MCF 10A (cell line): ENCODE measurements around the gene CTNND1. TPM values are rescaled to one million over a fixed set of nuclear protein-coding genes. Genes with fewer than 3 reads are reported as not detected.
A peak's percentile ranks its signal among the peaks of the same experiment; 100 is the strongest.

Experiments used
- BruUV-seq: library from RNA; stranded (reverse); fragments of 400-500 nt; replicated peaks from 2 replicates; lab custom pipeline; 2021; lab: Mats Ljungman, UMichigan
- CTCF ChIA-PET: fragments of 300-600 bp; sonication (Branson Sonifier 250); formaldehyde crosslinking; extraction: SDS; loops from one replicate; lab custom pipeline; 2021; ENCODE audit warnings: antibody characterized with exemption, inconsistent platforms; lab: Yijun Ruan, JAX
- POLR2A ChIA-PET: fragments of 300-600, 350-650 bp; sonication (Branson Sonifier 250); formaldehyde crosslinking; extraction: SDS; loops from one replicate; lab custom pipeline; 2020; ENCODE audit warnings: antibody characterized with exemption, inconsistent platforms; lab: Yijun Ruan, JAX
- DNase-seq: peaks from one replicate; pipeline ENCODE4 v3.0.0-alpha.2; 2018; ENCODE audit not compliant: unreplicated experiment
- H3K27ac Mint-ChIP-seq: one replicate; pipeline ENCODE4 v1.8.0; 2022; ENCODE audit warnings: mild to moderate bottlenecking, low read depth, mixed read lengths; ENCODE audit not compliant: unreplicated experiment
- H3K27me3 Mint-ChIP-seq: one replicate; pipeline ENCODE4 v1.8.0; 2022; ENCODE audit warnings: mixed read lengths; ENCODE audit not compliant: insufficient read depth, unreplicated experiment
- H3K36me3 Mint-ChIP-seq: one replicate; pipeline ENCODE4 v1.8.0; 2022; ENCODE audit warnings: mild to moderate bottlenecking, moderate library complexity, mixed read lengths; ENCODE audit not compliant: insufficient read depth, unreplicated experiment
- H3K4me1 Mint-ChIP-seq: one replicate; pipeline ENCODE4 v1.8.0; 2022; ENCODE audit warnings: mixed read lengths; ENCODE audit not compliant: insufficient read depth, unreplicated experiment
- H3K4me3 Mint-ChIP-seq: one replicate; pipeline ENCODE4 v1.8.0; 2022; ENCODE audit warnings: mild to moderate bottlenecking, moderate library complexity, mixed read lengths; ENCODE audit not compliant: unreplicated experiment
- H3K9me3 Mint-ChIP-seq: one replicate; pipeline ENCODE4 v1.8.0; 2022; ENCODE audit warnings: mixed read lengths; ENCODE audit not compliant: unreplicated experiment
- CTCF ChIP-seq: fragments of 200-600 bp; IDR thresholded peaks from one replicate; pipeline ENCODE4 v1.8.0; 2022; ENCODE audit warnings: antibody characterized with exemption, mild to moderate bottlenecking; ENCODE audit not compliant: unreplicated experiment
- intact Hi-C: fragments of 100-400 bp; cut with micrococcal nuclease; formaldehyde crosslinking; loops from 2 replicates; pipeline ENCODE4 v1.14.1; 2022
- total RNA-seq: library from RNA; stranded (reverse); gene quantifications from 2 replicates; pipeline ENCODE4 v1.2.3, GENCODE V29; 2022

CTNND1 gene
- total RNA-seq, 1 experiment from 2014 or later: 114 TPM

DNA sequence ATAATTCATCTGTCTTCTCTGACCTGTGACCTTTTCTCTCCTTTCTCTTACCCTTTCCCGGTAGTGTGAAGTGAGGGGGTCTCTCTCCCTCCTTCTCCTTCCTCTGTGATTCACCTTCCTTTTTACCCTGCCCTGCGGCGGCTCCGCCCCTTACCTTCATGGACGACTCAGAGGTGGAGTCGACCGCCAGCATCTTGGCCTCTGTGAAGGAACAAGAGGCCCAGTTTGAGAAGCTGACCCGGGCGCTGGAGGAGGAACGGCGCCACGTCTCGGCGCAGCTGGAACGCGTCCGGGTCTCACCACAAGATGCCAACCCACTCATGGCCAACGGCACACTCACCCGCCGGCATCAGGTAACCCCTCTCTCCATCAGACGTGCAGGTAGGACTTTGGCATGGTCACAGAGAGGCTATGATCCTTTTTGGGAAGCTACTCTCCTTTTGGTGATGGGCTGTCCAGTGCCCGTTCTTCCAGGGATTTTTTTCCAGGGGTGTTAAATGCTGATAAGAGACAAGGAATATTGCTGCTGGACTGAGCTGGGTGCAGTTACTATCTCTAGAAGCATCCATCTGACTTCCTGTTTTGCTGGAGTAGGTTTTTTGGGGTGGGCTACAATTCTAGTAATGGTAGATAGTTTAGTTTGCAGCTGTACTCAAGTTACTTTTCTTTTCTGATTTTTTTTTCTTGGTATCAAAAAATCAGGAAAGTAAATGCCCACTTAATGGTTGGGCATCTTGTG, 29.9 kb downstream of the CTNND1 start:
- Mint-ChIP-seq H3K4me1 (peaks cover 52% of the 10 kb centered on the region), H3K4me3 (peak overlapping the region; percentile 70), H3K27me3 (no peaks in the 10 kb centered on the region), H3K36me3 (peaks cover 31% of the 10 kb centered on the region), H3K27ac (peak overlapping the region; percentile 84), H3K9me3 (no peaks in the 10 kb centered on the region)
- POLR2A ChIA-PET: interaction anchor here (0.6 to 8.7 kb wide), 7 partner anchors 9 to 1519 kb away, joined by 3 to 210 read pairs (median 4); partner anchors contain the start of genes CTNND1 and SELENOH
- DNase-seq: peak; percentile 92
- intact Hi-C loops: no loop called here
- CTCF ChIA-PET: interaction anchor here (0.6 to 6.1 kb wide), 10 partner anchors 9 to 334 kb away, joined by 3 to 62 read pairs (median 3); partner anchors contain the start of gene CTNND1
- peak; percentile 8 for TF ChIP-seq CTCF
- BruUV-seq: no TSS peak

DNA sequence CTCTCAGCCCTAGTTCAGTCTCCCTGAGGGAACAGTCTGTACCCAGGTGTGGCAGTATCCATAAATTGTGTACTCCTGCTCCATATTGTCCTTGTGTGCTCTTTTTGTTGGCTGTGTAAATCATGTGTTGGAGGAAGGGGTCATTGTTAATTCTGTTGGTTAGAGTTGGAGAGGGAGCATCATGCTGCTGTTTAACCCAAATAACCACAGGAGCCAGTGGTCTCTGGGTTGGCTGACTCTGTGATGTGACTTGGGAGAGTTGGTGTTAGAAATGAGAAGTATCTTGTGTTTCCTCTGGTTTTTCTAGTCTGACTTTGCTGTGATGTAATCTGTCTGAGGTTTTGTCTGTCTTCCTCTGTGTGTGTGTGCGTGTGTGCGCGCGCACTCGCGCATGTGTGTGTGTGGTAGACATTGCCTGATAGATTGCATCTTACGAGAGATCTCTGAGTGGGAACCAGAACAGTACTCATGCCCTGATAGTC, 30.5 kb downstream of the CTNND1 start:
- Mint-ChIP-seq H3K9me3 (no peaks in the 10 kb centered on the region), H3K36me3 (peaks cover 37% of the 10 kb centered on the region), H3K4me3 (peak overlapping the region; percentile 70), H3K27me3 (no peaks in the 10 kb centered on the region), H3K27ac (peak overlapping the region; percentile 84), H3K4me1 (peaks cover 46% of the 10 kb centered on the region)
- no peak for TF ChIP-seq CTCF
- CTCF ChIA-PET: interaction anchor here (0.6 to 6.1 kb wide), 9 partner anchors 9 to 772 kb away, joined by 3 to 62 read pairs (median 4); partner anchors contain the start of gene CTNND1
- TSS peak; percentile 3 for BruUV-seq
- POLR2A ChIA-PET: interaction anchor here (0.6 to 8.7 kb wide), 10 partner anchors 9 to 1520 kb away, joined by 3 to 210 read pairs (median 4); partner anchors contain the start of genes CTNND1, MED19, SELENOH and TMX2
- intact Hi-C loops: no loop called here
- peak; percentile 49 for DNase-seq

DNA sequence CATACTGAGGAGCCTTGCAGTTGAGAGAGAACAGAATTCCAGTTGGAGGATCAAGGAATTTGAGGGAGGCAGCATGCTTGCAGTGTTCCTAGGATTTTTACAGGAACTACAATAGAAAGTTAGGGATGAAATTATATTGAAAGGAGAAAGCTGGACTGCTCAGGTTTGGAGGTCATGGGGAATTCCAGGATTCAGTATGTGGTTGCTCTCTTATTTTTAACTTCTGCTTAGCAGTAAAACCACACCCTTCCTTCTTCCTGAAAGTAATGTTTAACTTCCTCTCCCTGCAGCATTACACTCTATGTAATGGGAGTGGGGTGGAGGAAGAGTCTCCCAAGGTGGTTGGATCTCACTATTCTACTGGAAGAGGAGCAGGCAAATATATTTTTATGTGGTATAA, 31.3 kb downstream of the CTNND1 start:
- TF ChIP-seq CTCF: no peak
- intact Hi-C loops: no loop called here
- Mint-ChIP-seq H3K27ac (peak overlapping the region; percentile 84), H3K4me1 (peaks cover 38% of the 10 kb centered on the region), H3K27me3 (no peaks in the 10 kb centered on the region), H3K36me3 (peaks cover 44% of the 10 kb centered on the region), H3K9me3 (no peaks in the 10 kb centered on the region), H3K4me3 (peak overlapping the region; percentile 70)
- ChIA-PET CTCF (interaction anchor here (0.6 to 6.1 kb wide), 6 partner anchors 25 to 772 kb away, joined by 3 to 62 read pairs (median 3); partner anchors contain the start of gene CTNND1), POLR2A (interaction anchor here (0.7 to 4.5 kb wide), 8 partner anchors 9 to 1378 kb away, joined by 3 to 34 read pairs (median 4); partner anchors contain the start of genes CTNND1, MED19, SELENOH and TMX2)
- no peak for DNase-seq
- no TSS peak for BruUV-seq
